ENCODE measurements around the gene USP53.
"Not testable (repeated sequence)": the region's sequence is repeated elsewhere in the genome, so short reads cannot be mapped to it uniquely, and the experiment has no call there.

The USP53 gene

GRCh38 chr4:119212234-119212963 lies at the start of gene USP53:
Gene USP53, plus strand, starts transcription at chr4:119212713. Its CDS starts 27,047 bp downstream, at chr4:119239760.
- peak; percentile 90 for DNase-seq (ENCODE audit: low spot score)

GRCh38 chr4:119165767-119166166 lies 46.7 kb upstream of the USP53 start:
- DNase-seq (ENCODE audit: low spot score), result no peak

GRCh38 chr4:119170195-119170594 lies 42.3 kb upstream of the USP53 start:
- no peak for DNase-seq (ENCODE audit: low spot score)

- DNase-seq (ENCODE audit: low spot score), result no peak
Observed at GRCh38 chr4:119172223-119172622, 40.3 kb upstream of the USP53 start.

- DNase-seq (ENCODE audit: low spot score), result not testable (repeated sequence)
Observed at GRCh38 chr4:119173729-119174361, 38.7 kb upstream of the USP53 start.

- no peak for DNase-seq (ENCODE audit: low spot score)
Observed at GRCh38 chr4:119179011-119179410, 33.5 kb upstream of the USP53 start.

GRCh38 chr4:119184128-119184527 lies 28.4 kb upstream of the USP53 start:
- no peak for DNase-seq (ENCODE audit: low spot score)

GRCh38 chr4:119189638-119190037 lies 22.9 kb upstream of the USP53 start:
- DNase-seq (ENCODE audit: low spot score), result no peak

- DNase-seq (ENCODE audit: low spot score), result no peak
Observed at GRCh38 chr4:119190354-119190753, 22.2 kb upstream of the USP53 start.

- DNase-seq (ENCODE audit: low spot score), result no peak
Observed at GRCh38 chr4:119191505-119191904, 21.0 kb upstream of the USP53 start.

GRCh38 chr4:119197772-119198212 lies 14.7 kb upstream of the USP53 start:
- DNase-seq (ENCODE audit: low spot score), result no peak

- DNase-seq (ENCODE audit: low spot score), result no peak
Observed at GRCh38 chr4:119204916-119205315, 7.6 kb upstream of the USP53 start.

GRCh38 chr4:119205690-119206089 lies 6.8 kb upstream of the USP53 start:
- no peak for DNase-seq (ENCODE audit: low spot score)

GRCh38 chr4:119206178-119206577 lies 6.3 kb upstream of the USP53 start:
- no peak for DNase-seq (ENCODE audit: low spot score)

GRCh38 chr4:119207051-119207450 lies 5.5 kb upstream of the USP53 start:
- no peak for DNase-seq (ENCODE audit: low spot score)

GRCh38 chr4:119209077-119209476 lies 3.4 kb upstream of the USP53 start:
- DNase-seq (ENCODE audit: low spot score), result peak; percentile 68

GRCh38 chr4:119209586-119209985 lies 2.9 kb upstream of the USP53 start:
- no peak for DNase-seq (ENCODE audit: low spot score)

GRCh38 chr4:119210775-119211174 lies 1.7 kb upstream of the USP53 start:
- no peak for DNase-seq (ENCODE audit: low spot score)

- no peak for DNase-seq (ENCODE audit: low spot score)
Observed at GRCh38 chr4:119211867-119212233, 663 bp upstream of the USP53 start.

GRCh38 chr4:119212964-119213606 lies 572 bp downstream of the USP53 start:
- peak; percentile 86 for DNase-seq (ENCODE audit: low spot score)

GRCh38 chr4:119218093-119218492 lies 5.6 kb downstream of the USP53 start:
- DNase-seq (ENCODE audit: low spot score), result no peak

GRCh38 chr4:119221412-119221811 lies 8.9 kb downstream of the USP53 start:
- no peak for DNase-seq (ENCODE audit: low spot score)

- DNase-seq (ENCODE audit: low spot score), result no peak
Observed at GRCh38 chr4:119227690-119228089, 15.2 kb downstream of the USP53 start.

All from hepatic stellate cell (primary cell).